GM18868 (cell line): ENCODE results near the gene TRMT10B.

Experiments
- ATAC-seq: cut with Tn5 transposase; IDR thresholded peaks from one replicate; pipeline ENCODE4 v1.9.1; 2021; ENCODE audit warnings: mild to moderate bottlenecking, moderate library complexity; ENCODE audit not compliant: unreplicated experiment

TRMT10B gene, protein sequence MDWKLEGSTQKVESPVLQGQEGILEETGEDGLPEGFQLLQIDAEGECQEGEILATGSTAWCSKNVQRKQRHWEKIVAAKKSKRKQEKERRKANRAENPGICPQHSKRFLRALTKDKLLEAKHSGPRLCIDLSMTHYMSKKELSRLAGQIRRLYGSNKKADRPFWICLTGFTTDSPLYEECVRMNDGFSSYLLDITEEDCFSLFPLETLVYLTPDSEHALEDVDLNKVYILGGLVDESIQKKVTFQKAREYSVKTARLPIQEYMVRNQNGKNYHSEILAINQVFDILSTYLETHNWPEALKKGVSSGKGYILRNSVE

DNA sequence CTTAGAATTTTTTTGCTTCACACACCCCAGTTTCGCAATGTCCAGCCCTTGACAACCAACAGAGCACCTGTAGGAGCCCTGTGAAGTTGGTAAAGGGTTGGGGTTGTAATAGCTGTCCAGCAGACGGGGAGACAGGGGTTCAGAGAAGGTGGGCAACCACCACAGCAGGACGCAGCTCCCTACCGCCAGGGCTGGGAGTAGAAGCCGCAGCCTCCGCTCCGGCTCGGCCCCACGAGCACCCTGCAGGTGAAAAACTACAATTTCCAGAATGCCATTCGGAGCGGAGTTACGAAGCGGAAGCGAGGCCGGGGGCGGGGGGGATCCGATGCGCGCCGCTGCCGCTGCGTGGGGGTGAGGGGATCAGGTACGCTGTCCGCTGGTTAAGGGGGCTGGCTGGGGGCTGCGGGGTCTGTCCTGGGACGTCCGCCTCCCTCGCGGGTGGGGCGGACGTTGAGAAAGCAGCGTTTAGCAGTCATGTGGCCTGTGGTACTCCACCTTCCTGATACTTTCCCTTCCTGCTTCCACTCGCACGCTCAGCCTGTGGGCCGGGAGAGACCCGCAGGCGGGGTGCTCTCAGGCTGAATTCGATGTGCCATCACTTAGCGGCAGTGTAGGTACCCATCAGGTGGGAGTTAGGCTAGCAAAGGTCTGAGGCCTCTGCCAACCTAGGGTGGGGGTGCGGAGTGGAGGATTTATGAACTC is at the start of gene TRMT10B:
Gene TRMT10B (plus strand): TSS at position 317 of the 702 bp plus-strand sequence. CDS start 8,127 bp downstream, outside the sequence.
- ATAC-seq: peak; percentile 89

DNA sequence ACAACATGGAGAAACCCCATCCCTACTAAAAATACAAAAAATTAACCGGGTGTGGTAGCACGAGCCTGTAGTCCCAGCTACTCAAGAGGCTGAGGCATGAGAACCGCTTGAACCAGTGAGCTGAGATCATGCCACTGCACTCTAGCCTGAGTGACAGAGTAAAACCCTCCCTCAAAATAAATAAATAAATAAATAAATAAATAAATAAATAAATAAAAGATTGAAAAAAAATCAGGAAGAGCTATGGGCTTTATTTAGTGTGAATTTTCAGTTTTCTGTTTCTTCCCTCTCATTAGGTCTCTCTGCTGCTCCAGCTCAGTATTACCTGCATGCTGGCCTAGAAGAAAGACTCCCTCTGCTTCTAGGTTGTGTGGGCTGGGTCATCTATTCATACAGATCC is 47.8 kb upstream of the TRMT10B start:
- ATAC-seq: no peak

DNA sequence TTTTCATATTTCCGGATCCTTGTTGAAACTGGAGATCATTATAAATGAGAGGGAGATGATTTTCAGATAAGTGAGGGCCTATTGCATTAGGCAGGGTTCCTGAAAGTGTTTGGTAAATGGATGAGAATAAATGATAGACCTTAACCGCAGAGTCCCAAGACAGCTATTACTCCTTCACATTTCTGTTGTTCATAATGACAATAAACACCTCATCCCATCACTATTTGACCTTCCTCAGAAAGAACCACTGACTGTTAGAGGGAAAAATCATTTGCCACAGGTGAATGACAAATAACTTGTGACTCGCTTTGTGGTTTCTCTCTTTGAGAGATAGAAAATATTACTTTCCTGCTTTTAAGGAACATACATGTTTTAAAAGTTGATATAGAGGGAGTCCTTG is 47.3 kb upstream of the TRMT10B start:
- ATAC-seq: no peak

DNA sequence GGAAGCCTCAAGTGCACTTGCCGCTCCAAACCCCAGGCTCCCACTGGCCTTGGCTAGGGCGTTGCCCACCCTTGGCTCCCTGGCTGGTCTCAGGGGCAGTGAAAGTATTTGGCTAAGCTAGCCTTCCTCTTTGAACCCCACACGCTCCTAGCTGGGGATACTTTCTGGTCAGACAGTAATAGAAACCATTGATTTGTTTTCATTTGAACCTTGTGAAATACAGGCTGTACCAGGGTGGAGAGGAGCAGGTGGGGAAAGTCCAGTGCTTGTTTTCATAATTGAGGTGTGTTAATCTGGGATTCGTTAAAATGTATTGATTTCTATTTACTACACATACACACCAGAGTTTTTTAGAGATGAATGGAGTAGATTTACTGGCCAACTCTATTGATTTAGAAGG is 45.9 kb upstream of the TRMT10B start:
- no peak for ATAC-seq

DNA sequence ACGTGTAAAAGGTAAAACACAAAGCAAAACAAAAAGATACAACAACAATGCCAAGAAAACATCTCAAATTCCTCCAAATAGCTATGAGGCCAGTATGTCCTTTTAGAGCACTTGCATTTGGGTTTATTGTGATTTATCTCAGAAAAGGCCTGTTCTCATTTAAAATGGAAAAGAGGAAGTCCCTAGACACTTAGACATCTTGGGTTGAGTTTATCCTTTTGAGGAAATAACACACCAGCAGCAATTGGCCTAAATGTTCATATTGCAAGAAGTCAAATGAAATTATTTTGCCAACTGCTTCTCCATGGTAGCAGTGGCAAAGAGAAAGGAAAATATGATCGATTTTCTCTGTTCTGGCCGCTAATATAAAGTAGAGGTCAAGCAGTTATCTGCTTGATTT is 43.6 kb upstream of the TRMT10B start:
- ATAC-seq: no peak

DNA sequence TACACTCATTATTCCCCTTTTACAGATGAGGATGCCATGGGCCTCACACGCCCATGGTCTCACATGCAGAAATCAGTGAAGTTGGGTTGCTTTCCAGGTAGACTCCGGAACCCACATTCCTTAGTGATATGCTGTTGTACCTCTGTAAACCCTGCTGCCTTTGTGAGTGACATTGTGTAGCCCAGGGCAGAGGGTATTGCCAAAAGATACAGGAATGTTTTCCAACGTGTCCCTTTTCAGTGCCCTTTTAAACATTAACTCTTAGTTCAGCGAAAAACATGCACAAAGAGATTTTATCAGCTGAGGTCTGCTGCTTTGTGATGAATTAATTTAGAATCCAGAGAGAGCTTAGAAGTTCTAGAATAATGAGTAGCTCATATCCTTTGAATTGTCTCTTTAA is 38.3 kb upstream of the TRMT10B start:
- no peak for ATAC-seq

DNA sequence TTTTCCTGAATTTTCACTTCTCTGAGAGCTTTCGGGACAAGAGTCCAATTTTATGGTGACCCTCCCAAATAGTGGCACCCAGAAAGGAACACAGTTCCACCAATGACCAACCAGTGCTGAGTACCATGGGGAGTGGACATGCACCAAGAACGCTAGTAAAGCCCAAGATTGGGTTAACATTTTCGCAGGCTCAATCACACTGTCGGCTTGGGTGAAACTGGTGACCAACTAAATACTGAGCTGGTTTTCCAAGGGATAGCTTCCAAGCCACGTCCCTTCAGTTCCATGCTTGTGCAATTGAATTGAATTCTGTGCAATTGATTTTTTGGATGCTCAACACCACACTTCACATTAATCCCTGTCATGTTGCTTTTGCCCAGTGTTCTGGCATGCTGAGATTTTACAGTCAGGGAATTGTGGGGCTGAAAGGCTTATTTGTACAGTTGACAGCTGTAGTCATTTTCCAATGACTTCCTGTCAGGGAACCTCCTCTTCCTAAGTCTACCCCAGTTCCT is 37.6 kb upstream of the TRMT10B start:
- no peak for ATAC-seq

DNA sequence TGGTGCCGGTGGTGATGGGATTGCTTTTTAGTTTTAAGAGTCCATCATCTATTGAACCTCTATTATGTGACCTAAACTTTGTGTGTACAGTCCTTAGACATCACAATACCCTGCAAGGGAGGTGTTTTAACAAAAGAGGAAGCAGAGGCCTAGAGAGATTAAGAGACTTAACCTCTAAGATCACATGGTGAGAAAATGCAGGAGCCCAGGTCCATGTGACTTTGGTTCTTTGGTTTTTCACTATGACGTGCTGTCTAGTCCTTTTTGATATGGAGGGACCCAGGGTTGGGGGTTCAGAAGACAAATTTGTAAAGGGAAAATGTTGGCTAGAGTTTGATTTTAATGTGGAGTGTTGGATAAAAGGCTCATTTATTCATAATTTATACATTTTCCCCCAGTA is 34.1 kb upstream of the TRMT10B start:
- ATAC-seq: no peak

DNA sequence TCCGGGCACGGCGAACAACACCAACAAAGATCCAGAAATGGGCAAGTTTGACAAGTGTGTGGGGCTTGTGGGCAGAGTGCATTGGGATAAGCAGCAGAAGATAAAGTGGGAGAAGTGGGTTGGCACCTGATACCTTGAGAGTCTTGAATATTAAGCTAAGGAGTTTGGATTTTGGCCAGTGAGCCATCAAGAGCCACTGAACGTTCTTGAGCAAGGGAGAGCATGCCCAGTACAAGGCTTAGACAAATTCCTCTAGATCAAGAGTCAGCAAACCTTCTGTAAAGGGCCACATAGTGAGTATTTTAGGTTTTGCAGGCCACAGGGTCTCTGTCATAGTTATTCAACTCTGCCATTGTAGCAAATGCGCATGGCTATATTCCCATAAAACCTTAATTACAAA is 26.6 kb upstream of the TRMT10B start:
- ATAC-seq: no peak

DNA sequence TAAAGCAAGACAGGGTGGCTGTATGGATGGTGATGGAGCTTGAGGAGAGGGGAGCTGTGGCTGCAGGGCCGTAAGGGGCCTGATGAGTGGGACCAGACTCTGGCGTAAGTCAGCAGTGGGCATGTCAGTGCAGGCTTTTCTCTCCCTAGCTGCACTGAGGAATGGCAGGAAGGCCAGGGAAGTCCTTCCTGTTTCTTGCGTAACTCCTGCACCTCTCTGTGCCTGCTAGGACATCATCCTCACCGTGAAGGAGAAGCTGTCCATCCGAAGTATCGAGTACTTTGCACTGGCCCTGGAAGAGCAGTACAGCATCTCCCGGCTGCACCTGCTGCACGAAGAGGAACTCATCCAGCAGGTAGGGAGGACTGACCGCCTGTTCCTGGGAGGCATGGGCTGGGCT is 24.1 kb upstream of the TRMT10B start:
- ATAC-seq: no peak

DNA sequence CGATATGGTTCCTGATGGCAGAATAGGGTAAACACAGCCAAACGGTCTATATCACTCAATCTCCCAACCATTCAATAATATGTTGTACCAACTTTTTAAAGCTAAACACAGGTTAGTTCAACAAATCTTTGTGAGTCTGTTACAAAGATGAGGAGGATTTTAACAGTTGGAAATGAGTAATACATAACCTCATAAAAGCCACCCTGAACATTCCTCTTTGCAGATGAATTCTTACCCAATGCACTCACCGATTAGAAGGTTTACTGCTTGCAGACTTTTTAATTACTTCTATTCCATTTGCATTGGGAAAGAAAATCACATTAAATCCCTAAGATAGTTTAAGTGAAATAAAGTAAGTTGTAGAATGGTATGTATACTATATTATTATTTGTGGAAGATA is 23.3 kb upstream of the TRMT10B start:
- ATAC-seq: no peak

DNA sequence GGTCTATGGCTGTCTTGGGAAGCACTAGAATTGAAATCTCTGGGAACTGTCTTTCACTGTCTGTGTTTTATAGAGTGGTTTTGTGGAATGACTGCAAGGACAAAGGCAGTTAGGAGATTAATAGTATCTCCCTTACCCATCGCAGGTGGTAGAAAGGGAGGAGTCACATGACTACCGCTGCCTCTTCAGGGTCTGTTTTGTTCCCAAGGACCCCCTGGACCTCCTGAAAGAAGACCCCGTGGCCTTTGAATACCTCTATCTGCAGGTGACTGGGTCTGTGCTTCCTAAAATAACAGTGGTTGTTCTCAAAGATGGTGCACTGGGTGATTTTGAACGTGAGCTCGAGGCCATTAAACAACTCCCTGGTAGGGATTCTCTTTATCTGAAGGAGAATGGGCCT is 22.8 kb upstream of the TRMT10B start:
- no peak for ATAC-seq

DNA sequence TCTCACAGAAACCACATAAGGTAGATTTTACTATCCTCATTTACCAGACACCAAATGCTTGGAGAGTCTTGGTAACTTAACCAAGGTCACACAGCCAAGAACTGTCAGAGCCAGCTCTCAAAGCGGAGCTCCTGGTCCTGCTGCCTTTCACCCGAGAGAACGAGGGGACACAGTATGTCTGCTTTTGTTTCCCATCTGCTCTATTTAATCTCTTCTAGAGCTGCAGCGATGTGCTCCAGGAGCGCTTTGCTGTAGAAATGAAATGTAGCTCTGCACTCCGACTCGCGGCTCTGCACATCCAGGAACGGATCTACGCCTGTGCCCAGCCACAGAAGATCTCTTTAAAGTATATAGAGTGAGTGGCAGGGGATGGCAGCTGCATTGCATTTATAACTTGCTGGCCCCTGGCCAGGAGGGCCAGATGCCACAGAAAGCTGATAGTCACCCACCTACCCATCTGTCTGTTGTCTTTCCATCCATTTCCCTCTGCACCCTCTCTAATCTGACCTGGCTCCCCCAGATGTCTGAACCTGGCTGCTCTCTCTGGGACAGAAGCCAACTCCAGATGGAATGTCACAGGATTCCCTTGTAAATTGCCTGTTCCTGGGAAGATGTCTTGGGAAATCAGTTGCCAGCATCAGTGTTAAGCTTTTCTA is 21.4 kb upstream of the TRMT10B start:
- no peak for ATAC-seq

DNA sequence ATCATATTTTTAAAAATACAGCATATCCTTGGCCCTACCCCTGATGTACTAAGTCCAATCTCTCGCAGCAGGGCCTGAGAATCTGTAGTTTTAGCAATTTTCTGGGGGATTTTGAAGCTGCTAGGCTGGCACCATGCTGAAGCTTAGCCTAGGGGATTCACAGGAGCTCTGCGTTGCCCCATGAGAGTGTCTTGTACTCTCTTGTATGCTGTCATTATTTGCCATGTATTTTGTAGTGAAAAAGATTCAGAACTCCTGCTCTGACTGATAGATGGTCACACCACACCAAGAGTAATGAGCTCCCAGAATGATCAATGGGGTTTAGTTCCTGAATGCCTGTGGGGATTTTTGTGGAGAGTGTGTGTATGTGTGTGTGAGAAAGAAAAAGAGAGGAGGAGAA is 20.7 kb upstream of the TRMT10B start:
- peak; percentile 61 for ATAC-seq

DNA sequence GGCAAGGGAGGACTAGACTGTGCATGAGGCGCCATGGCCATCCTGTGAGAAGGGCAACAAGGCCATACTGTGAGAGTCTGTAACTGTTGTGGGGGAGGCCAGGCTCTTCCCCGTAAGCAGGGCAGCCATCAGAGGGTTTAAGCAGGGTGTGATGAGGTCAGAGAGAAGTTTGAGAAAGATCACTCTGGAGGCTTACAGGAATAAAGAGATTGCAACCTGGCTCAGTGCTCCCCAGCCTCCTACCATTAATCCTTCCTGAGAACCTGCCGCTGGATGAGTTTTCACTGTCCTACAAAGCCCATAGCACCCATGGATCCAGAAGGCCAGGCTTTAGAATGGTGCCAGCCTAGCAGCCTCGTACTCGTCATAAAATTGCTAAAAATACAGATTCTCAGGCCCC is 14.4 kb upstream of the TRMT10B start:
- no peak for ATAC-seq

DNA sequence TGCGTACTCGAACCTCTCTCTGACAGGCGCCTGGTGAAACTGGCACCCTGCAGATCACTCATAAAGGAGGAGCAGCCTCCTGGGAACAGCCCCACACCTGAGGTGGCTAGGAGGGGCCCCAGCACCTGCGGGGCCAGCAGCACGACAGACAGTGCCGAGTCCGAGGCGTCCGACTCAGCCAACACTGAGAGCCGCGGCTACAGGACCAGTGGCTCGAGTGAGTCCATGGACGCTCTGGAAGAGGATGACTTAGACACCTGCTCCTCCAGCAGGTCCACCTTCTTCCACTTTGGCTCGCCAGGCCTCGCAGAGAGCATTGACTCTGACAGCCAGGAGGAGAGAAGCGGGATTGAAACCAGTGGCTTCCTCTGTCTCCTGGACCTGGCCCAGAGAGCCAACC is 13.5 kb upstream of the TRMT10B start:
- ATAC-seq: no peak

DNA sequence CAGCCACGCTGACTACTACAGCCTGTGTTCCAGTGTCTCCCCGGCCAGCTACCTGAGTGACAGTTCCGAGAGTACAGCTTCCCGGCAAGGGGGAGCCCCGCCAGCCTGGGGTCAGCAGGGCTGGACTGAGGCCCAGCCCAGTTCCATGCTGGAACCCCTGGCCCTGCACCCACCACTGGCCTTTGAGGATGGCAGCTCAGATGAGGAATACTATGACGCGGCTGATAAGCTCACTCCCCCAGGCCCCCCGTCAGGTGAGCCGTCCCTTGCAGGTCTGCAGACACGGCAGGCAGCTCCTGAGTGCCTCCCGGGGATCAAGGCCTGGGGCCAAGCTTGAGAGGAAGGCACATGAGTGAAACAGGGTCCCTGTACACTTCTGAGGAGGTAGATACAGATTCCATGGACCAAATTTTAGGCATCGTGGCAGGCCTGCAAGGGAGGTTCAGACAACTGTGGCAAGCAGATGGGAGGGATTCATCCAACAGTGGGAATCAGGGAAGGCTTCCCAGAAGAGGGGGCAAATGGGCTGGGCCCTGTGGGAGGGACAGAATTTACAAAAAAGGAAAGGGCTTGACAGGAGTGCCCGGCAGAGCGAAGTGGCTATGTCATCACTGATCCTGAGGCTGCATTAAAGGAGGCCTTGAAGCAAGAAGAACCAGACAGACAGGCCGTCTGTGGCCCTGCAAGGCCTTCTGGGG is 12.8 kb upstream of the TRMT10B start:
- ATAC-seq: no peak

DNA sequence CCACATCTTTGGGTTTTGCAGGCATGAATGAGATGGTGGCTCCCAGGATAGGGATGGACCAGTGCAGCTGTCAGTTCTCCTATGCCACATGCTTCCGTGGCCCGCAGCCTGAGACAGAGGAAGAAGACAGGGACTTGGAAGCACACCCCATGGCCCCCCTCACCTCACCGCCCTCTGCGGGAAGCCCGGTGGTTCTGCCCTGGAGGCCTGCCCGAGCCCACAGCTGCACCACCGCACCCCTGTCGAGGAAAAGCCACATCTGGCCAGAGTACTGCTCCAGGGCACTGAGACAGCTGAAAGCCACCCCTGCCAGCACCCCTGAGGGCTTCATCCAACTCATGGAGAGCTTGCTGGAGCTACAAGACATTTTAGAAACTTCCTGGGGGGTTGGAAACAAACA is 7.6 kb upstream of the TRMT10B start:
- no peak for ATAC-seq

DNA sequence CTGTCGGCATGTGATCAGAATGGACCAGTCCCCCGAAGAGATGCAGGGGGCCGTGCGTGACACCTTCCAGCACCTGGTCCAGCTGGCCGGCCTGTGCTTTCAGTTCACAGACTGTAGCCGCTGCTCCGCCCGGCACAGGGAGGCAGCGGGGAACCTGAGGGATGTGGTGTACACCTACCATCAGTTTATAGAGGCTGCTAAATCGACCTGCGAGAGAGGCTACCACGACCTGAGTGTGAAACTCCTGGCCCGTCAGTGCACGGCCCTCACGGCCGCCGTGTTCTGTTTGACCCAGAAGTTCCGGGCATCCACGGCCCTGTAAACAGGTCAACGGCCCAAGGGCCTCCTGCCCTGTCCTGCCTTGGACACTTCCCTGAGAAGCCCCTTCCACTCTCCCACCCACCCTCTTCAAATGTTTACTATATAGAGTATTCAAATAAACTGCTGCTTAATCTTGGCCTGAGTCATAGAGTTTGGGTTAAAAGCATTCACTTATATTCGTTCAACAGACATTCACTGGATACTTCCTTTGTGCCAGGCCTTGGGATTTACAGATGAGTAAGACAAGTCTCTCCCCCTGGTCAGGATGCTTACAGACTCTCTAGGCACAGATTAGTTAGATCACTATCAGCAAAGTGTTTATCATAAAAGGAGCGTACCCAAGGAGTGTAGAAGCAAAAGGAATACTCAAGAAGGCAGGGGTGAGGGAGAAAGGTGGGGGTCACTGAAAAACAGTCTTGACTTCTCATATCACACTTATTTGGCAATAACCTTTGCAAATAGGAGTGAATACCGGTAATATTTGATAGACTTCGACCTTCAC is 6.9 kb upstream of the TRMT10B start:
- no peak for ATAC-seq

DNA sequence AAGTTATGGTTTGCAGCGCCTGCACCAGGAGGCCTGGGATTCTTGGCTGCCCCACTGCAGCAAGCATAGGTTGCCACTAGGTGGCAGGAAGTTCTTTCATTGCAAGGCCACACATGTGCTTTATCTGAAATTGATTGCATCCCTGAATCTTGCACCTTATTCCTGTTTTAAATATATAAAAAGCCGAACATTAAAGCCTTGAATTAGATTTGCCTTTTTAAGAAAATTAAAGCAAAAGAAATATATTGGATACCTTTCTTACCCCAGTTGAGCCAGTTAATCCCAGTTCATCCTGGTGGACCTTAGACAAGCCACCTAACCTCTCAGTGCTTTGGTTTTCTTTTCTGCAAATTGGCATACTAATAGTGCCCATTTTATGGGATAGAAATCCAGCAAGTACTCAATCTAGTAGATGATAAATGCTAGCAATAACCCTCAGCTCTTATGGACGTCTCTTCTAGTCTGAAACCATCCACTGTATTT is 6.3 kb upstream of the TRMT10B start:
- peak; percentile 82 for ATAC-seq
